OCI-LY1 (cell line): Measurements from ENCODE around the gene CSNK1D.

Experiments
- H2AFZ ChIP-seq: fragments of 200-600 bp; sonication (generic), shearing (Covaris generic); 2 replicates; pipeline ENCODE4 v1.6.0; 2014; ENCODE audit warnings: antibody characterized with exemption, mild to moderate bottlenecking, low read length
- H3F3A ChIP-seq: fragments of 200-600 bp; sonication (generic), shearing (Covaris generic); 2 replicates; pipeline ENCODE4 v1.6.0; 2014; ENCODE audit warnings: mild to moderate bottlenecking, antibody characterized with exemption, low read length, moderate library complexity; ENCODE audit not compliant: insufficient read depth
- H3K27ac ChIP-seq: fragments of 200-600 bp; sonication (generic); 2 replicates; pipeline ENCODE4 v1.5.1; 2014; ENCODE audit warnings: low read length, mixed run types, mild to moderate bottlenecking, low read depth; ENCODE audit not compliant: poor library complexity, severe bottlenecking
- H3K27me3 ChIP-seq: fragments of 200-600 bp; sonication (generic); 2 replicates; pipeline ENCODE4 v1.6.0; 2014; ENCODE audit warnings: antibody characterized with exemption, mild to moderate bottlenecking, low read length, moderate library complexity; ENCODE audit not compliant: insufficient read depth
- H3K36me3 ChIP-seq: fragments of 200-600 bp; sonication (generic); 2 replicates; pipeline ENCODE4 v1.6.1; 2014; ENCODE audit warnings: mild to moderate bottlenecking, antibody characterized with exemption, low read length, moderate library complexity, mixed read lengths; ENCODE audit not compliant: insufficient read depth
- H3K4me1 ChIP-seq: fragments of 200-600 bp; sonication (generic); 2 replicates; pipeline ENCODE4 v1.5.1; 2014; ENCODE audit warnings: mild to moderate bottlenecking, low read length, moderate library complexity; ENCODE audit not compliant: insufficient read depth, severe bottlenecking
- H3K4me2 ChIP-seq: fragments of 200-600 bp; sonication (generic), shearing (Covaris generic); 2 replicates; pipeline ENCODE4 v1.6.1; 2014; ENCODE audit warnings: low read length
- H3K4me3 ChIP-seq: fragments of 200-600 bp; sonication (generic); 2 replicates; pipeline ENCODE4 v1.5.1; 2014; ENCODE audit warnings: low read length, low read depth, mild to moderate bottlenecking, mixed read lengths; ENCODE audit not compliant: poor library complexity, severe bottlenecking
- H3K79me2 ChIP-seq: fragments of 200-600 bp; shearing (Covaris generic); 2 replicates; pipeline ENCODE4 v1.6.1; 2016; ENCODE audit warnings: mixed run types, low read length, mixed read lengths; ENCODE audit not compliant: insufficient read depth
- H3K9ac ChIP-seq: fragments of 200-600 bp; sonication (generic), shearing (Covaris generic); 2 replicates; pipeline ENCODE4 v1.6.1; 2014; ENCODE audit warnings: mild to moderate bottlenecking, low read length, mixed read lengths
- H3K9me2 ChIP-seq: fragments of 200-600 bp; sonication (generic), shearing (Covaris generic); 2 replicates; pipeline ENCODE4 v1.6.1; 2014; ENCODE audit warnings: low read depth, mild to moderate bottlenecking, low read length, mixed read lengths
- H3K9me3 ChIP-seq: fragments of 200-600 bp; shearing (Covaris generic); 2 replicates; pipeline ENCODE4 v1.6.1; 2014; ENCODE audit warnings: low read length, mixed read lengths
- H4K20me1 ChIP-seq: fragments of 200-600 bp; sonication (generic), shearing (Covaris generic); 2 replicates; pipeline ENCODE4 v1.6.0; 2016; ENCODE audit warnings: mild to moderate bottlenecking, low read length; ENCODE audit not compliant: insufficient read depth
- CTCF ChIP-seq: fragments of 200-600 bp; sonication (generic), shearing (Covaris generic); IDR thresholded peaks from 2 replicates; pipeline ENCODE4 v1.5.1; 2017; ENCODE audit warnings: mild to moderate bottlenecking, antibody characterized with exemption, low read length, moderate library complexity, mixed read lengths
- EZH2 ChIP-seq: fragments of 200-600 bp; sonication (generic), shearing (Covaris generic); IDR thresholded peaks from 2 replicates; pipeline ENCODE4 v1.8.0; 2017; ENCODE audit warnings: borderline replicate concordance, mixed run types, mild to moderate bottlenecking, antibody characterized with exemption, low read length, moderate library complexity, mixed read lengths

Gene CSNK1D

GRCh38 chr17:82229698-82230608 lies 43.5 kb downstream of the CSNK1D start:
- peaks cover 24% of the 10 kb centered on the region for H3K4me1 ChIP-seq
- no peak overlapping the region for H3K27ac ChIP-seq
- no peaks in the 10 kb centered on the region for H3K36me3 ChIP-seq
- H3K4me2 ChIP-seq = peak overlapping the region; percentile 55; the same call in 1 of the 2 replicates
- TF ChIP-seq CTCF (no peak), EZH2 (no peak)
- peaks cover 5% of the 10 kb centered on the region; the same call in 1 of the 2 replicates for H3K27me3 ChIP-seq
- H4K20me1 ChIP-seq = no peaks in the 10 kb centered on the region
- H2AFZ ChIP-seq = no peak overlapping the region
- H3K79me2 ChIP-seq = no peaks in the 10 kb centered on the region
- no peaks in the 10 kb centered on the region for H3K9me3 ChIP-seq
- peak overlapping the region; percentile 55 for H3K4me3 ChIP-seq
- no peaks in the 10 kb centered on the region for H3K9me2 ChIP-seq
- H3F3A ChIP-seq = no peaks in the 10 kb centered on the region
- no peak overlapping the region; the same call in 1 of the 2 replicates for H3K9ac ChIP-seq

GRCh38 chr17:82228842-82229697 lies 44.4 kb downstream of the CSNK1D start, which contains the start of gene SLC16A3:
SLC16A3 (plus strand) TSS chr17:82229042; CDS start chr17:82236009, 6,967 bp downstream.
- Histone ChIP-seq H3K27ac (no peak within 1 kb of the TSS), H3K4me1 (peaks cover 24% of the 10 kb centered on the region), H3K79me2 (no peaks in the 10 kb centered on the region), H2AFZ (no peak within 1 kb of the TSS), H3K36me3 (no peaks in the 10 kb centered on the region), H3K9me2 (no peaks in the 10 kb centered on the region), H3K4me2 (peak within 1 kb of the TSS; percentile 72), H3K9me3 (no peaks in the 10 kb centered on the region), H4K20me1 (no peaks in the 10 kb centered on the region), H3K9ac (peak within 1 kb of the TSS; percentile 63; the same call in 1 of the 2 replicates), H3K27me3 (peaks cover 5% of the 10 kb centered on the region; the same call in 1 of the 2 replicates), H3K4me3 (peak within 1 kb of the TSS; percentile 64), H3F3A (no peaks in the 10 kb centered on the region)
- TF ChIP-seq EZH2 = no peak
- no peak for TF ChIP-seq CTCF

- H3K27ac ChIP-seq = no peak overlapping the region
- H3K9me3 ChIP-seq = no peaks in the 10 kb centered on the region
- no peaks in the 10 kb centered on the region for H3K79me2 ChIP-seq
- no peaks in the 10 kb centered on the region for H3F3A ChIP-seq
- H2AFZ ChIP-seq = no peak overlapping the region
- H3K36me3 ChIP-seq = no peaks in the 10 kb centered on the region
- peaks cover 5% of the 10 kb centered on the region; the same call in 1 of the 2 replicates for H3K27me3 ChIP-seq
- peak overlapping the region; percentile 64 for H3K4me3 ChIP-seq
- H3K4me1 ChIP-seq = peaks cover 24% of the 10 kb centered on the region
- H4K20me1 ChIP-seq = no peaks in the 10 kb centered on the region
- TF ChIP-seq CTCF (no peak), EZH2 (no peak)
- H3K4me2 ChIP-seq = peak overlapping the region; percentile 72
- H3K9ac ChIP-seq = peak overlapping the region; percentile 63; the same call in 1 of the 2 replicates
- H3K9me2 ChIP-seq = no peaks in the 10 kb centered on the region
These were observed 45.1 kb downstream of the CSNK1D start for GRCh38 chr17:82228278-82228841.
